Heart left ventricle (tissue), 16 donors: ENCODE data around the gene BCR. TPM values are rescaled to one million over a fixed set of nuclear protein-coding genes. Genes with fewer than 3 reads are reported as not detected.

Source experiments
- ATAC-seq, 4 donors: fragments of 200-7000 bp; cut with Tn5 transposase; one replicate each; pipeline ENCODE4 v1.9.1; 2020 to 2022; ENCODE audit warnings: moderate library complexity in 4 of 4, mild to moderate bottlenecking in 3 of 4, moderate number of reproducible peaks in 1 of 4
- DNase-seq, 5 donors: peaks; one replicate each; pipeline ENCODE4 v3.0.0-alpha.2; 2020
- H3K27ac ChIP-seq, 12 donors: fragments of 200-600 bp; sonication (generic) in 4 of 12; one replicate each; pipeline versions ENCODE4 v1.5.0 to v1.8.0; 2016 to 2022; ENCODE audit warnings: mild to moderate bottlenecking in 2 of 12
- H3K27me3 ChIP-seq, 9 donors: fragments of 200-600 bp; sonication (generic) in 2 of 9; one replicate each; pipeline versions ENCODE4 v1.5.1 to v1.8.0; 2016 to 2022; ENCODE audit warnings: mild to moderate bottlenecking in 3 of 9
- H3K36me3 ChIP-seq, 9 donors: fragments of 200-600 bp; sonication (generic) in 2 of 9; one replicate each; pipeline versions ENCODE4 v1.5.0 to v1.8.0; 2018 to 2022; ENCODE audit warnings: mild to moderate bottlenecking in 2 of 9
- H3K4me1 ChIP-seq, 12 donors: fragments of 200-600 bp; sonication (generic) in 4 of 12; one replicate each; pipeline versions ENCODE4 v1.5.0 to v1.8.0; 2016 to 2022; ENCODE audit warnings: mild to moderate bottlenecking in 3 of 12
- H3K4me3 ChIP-seq, 12 donors: fragments of 200-600 bp; sonication (generic) in 4 of 12; one replicate each; pipeline versions ENCODE4 v1.5.0 to v1.8.0; 2017 to 2022; ENCODE audit warnings: mild to moderate bottlenecking in 9 of 12, moderate library complexity in 4 of 12
- H3K9me3 ChIP-seq, 12 donors: fragments of 200-600 bp; sonication (generic) in 4 of 12; one replicate each; pipeline versions ENCODE4 v1.5.0 to v1.8.0; 2016 to 2022; ENCODE audit warnings: mild to moderate bottlenecking in 1 of 12
- POLR2A ChIP-seq, 2 donors: fragments of 450-650 bp; IDR thresholded peaks; one replicate each; pipeline ENCODE4 v1.6.1; 2017; ENCODE audit warnings: antibody characterized with exemption in 2 of 2, mild to moderate bottlenecking in 2 of 2, moderate library complexity in 2 of 2
- WGBS, 4 donors: extraction: QIAGEN DNeasy Blood & Tissue Kit in 2 of 4; methylation state at CpG; one replicate each; pipeline versions ENCODE4 v1.1.5 to v1.1.7; 2013 to 2018; 5-methylcytosine and 5-hydroxymethylcytosine counted together
- intact Hi-C, 10 donors: fragments of 100-400 bp; cut with DNase I; formaldehyde crosslinking; loops; one replicate each; pipeline versions ENCODE4 v1.11.1 to v1.14.2; 2022
- polyA plus RNA-seq, 2 donors: library from polyadenylated mRNA; stranded (reverse); fragments of 200-250 nt; gene quantifications; one replicate each; pipeline ENCODE4 v1.2.3, GENCODE V29; 2013
- total RNA-seq, 9 donors: library from RNA; depleted of rRNA in 2 of 9; stranded (reverse); fragments of >200 nt in 2 of 9; fragmentation: NEBNext Ultra II Directional in 3 of 9; extraction: Animal tissue kit (Norgen Biotek cat#: 25700) in 3 of 9; gene quantifications; one replicate each; pipeline versions ENCODE4 v1.1.0 to v1.2.4, GENCODE V29; 2016 to 2023
- TF ChIP-seq, protein P1 (sequence below), 12 donors: fragments of 200-600 bp; sonication (generic) in 4 of 12; IDR thresholded peaks; one replicate each; pipeline versions ENCODE4 v1.5.0 to v1.8.0; 2018 to 2022; ENCODE audit warnings: antibody characterized with exemption in 12 of 12, mild to moderate bottlenecking in 5 of 12
- donor health status: ischemic (EF 13 %, LVEDD 7.1; RV severe dilation, severe dysfunction).
- donor health status: healthy with polysubstance abuse.
- donor health status: DM: no; HTN: yes; CAD: no.
- donor health status: DM: no; HTN: no; CAD: no.
- donor health status: ischemic (EF 25% LVEDD 6.9; RV normal size, moderate dysfunction).
- donor health status: ischemic (EF 25% LVEDD 5.7; RV mildly dilated, moderate dysfunction).
- donor health status: healthy.
- donor health status: DM: yes; HTN: yes; CAD: no.
- donor health status: ischemic (EF 35%, LVEDD 5.7; RV mildly dilated, moderate dysfunction).
- donor health status: nonischemic (EF 11% LVEDD 7.7; RV severe dilation, severe dysfunction).
- donor health status: DM: yes; HTN: yes; CAD: no.
- donor health status: PGD.
- donor health status: ischemic (EF 29% LVEDD 5.4; RV normal size, mild dysfunction).
- donor health status: nonischemic (EF 23%, LVEDD 6.1; RV moderate dilation, normal function).

Gene BCR
- total and polyA plus RNA-seq, 11 donors = 12.6 to 51.1 (median 28.7) TPM

DNA sequence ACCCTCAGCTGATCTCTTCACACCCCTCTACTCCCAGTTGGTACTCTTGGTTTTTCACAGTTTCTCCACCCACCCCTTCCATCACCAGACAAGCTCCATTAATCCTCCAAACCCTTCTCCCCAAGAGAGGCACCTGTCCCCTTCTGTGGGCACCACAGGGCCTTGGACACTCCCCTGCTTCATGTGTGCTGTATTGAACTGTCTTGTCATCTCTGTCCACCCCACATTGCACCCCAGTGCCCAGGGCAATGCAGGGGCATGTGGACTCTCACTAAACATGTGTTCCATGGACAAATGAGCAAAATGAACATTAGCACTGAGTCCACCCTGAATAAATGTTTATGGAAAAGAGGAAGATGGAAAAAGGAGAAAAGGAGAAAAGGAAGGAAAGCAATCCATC lies 181.4 kb downstream of the BCR start:
- no peak for TF ChIP-seq POLR2A (IDR thresholded peaks at IDR 0.05)
- TF ChIP-seq, protein P1, sequence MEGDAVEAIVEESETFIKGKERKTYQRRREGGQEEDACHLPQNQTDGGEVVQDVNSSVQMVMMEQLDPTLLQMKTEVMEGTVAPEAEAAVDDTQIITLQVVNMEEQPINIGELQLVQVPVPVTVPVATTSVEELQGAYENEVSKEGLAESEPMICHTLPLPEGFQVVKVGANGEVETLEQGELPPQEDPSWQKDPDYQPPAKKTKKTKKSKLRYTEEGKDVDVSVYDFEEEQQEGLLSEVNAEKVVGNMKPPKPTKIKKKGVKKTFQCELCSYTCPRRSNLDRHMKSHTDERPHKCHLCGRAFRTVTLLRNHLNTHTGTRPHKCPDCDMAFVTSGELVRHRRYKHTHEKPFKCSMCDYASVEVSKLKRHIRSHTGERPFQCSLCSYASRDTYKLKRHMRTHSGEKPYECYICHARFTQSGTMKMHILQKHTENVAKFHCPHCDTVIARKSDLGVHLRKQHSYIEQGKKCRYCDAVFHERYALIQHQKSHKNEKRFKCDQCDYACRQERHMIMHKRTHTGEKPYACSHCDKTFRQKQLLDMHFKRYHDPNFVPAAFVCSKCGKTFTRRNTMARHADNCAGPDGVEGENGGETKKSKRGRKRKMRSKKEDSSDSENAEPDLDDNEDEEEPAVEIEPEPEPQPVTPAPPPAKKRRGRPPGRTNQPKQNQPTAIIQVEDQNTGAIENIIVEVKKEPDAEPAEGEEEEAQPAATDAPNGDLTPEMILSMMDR (IDR thresholded peaks at IDR 0.05) = no peak
- intact Hi-C loops = no loop called here
- Histone ChIP-seq H3K4me1 (no peaks in the 10 kb centered on the region), H3K4me3 (no peak overlapping the region), H3K9me3 (no peaks in the 10 kb centered on the region), H3K27ac (no peak overlapping the region), H3K27me3 (no peaks in the 10 kb centered on the region), H3K36me3 (no peaks in the 10 kb centered on the region)
- ATAC-seq (no peak), DNase-seq (no peak)

GRCh38 chr22:23363683-23364082 lies 183.4 kb downstream of the BCR start:
- TF ChIP-seq, protein P1 (IDR thresholded peaks at IDR 0.05) = no peak
- TF ChIP-seq POLR2A (IDR thresholded peaks at IDR 0.05) = no peak
- WGBS, 4 donors = 67 to 76% (median 72%) methylated on average over 3 of the region's 3 CpGs
- ATAC-seq (no peak), DNase-seq (no peak)
- Histone ChIP-seq H3K36me3 (no peaks in the 10 kb centered on the region), H3K4me3 (no peak overlapping the region), H3K27me3 (peaks cover 0 to 6% (median 0%) of the 10 kb centered on the region in 9 donors), H3K9me3 (no peaks in the 10 kb centered on the region), H3K27ac (no peak overlapping the region), H3K4me1 (no peaks in the 10 kb centered on the region)
- intact Hi-C loops = no loop called here

GRCh38 chr22:23364389-23364788 lies 184.1 kb downstream of the BCR start:
- Histone ChIP-seq H3K27ac (no peak overlapping the region), H3K27me3 (peaks cover 0 to 11% (median 0%) of the 10 kb centered on the region in 9 donors), H3K9me3 (no peaks in the 10 kb centered on the region), H3K4me3 (no peak overlapping the region), H3K36me3 (no peaks in the 10 kb centered on the region), H3K4me1 (no peaks in the 10 kb centered on the region)
- no peak for DNase-seq
- no peak for TF ChIP-seq POLR2A (IDR thresholded peaks at IDR 0.05)
- TF ChIP-seq, protein P1 (IDR thresholded peaks at IDR 0.05) = no peak
- WGBS, 4 donors = 59 to 86% (median 75%) methylated on average over 3 of the region's 3 CpGs
- no peak for ATAC-seq
- intact Hi-C loops = no loop called here

GRCh38 chr22:23365524-23365923 lies 185.2 kb downstream of the BCR start:
- intact Hi-C loops = no loop called here
- Histone ChIP-seq H3K36me3 (no peaks in the 10 kb centered on the region), H3K4me1 (no peaks in the 10 kb centered on the region), H3K9me3 (no peaks in the 10 kb centered on the region), H3K4me3 (no peak overlapping the region), H3K27me3 (peaks cover 0 to 20% (median 0%) of the 10 kb centered on the region in 9 donors), H3K27ac (no peak overlapping the region)
- TF ChIP-seq, protein P1 (IDR thresholded peaks at IDR 0.05) = no peak
- TF ChIP-seq POLR2A (IDR thresholded peaks at IDR 0.05) = no peak
- ATAC-seq (no peak), DNase-seq (no peak)
- 78 to 94% (median 91%) methylated on average over 6 of the region's 6 CpGs for WGBS, 4 donors
